Activated CD4-positive, CD25-positive, alpha-beta regulatory T cell (primary cell): Measurements from ENCODE around the gene CCNI.
"Not testable (repeated sequence)": the region's sequence is repeated elsewhere in the genome, so short reads cannot be mapped to it uniquely, and the experiment has no call there.

Experiments used
- DNase-seq, 4 experiments: peaks; one replicate each; lab custom pipeline; 2025; lab: John Stamatoyannopoulos, UW

Gene CCNI

GRCh38 chr4:77082886-77083608, 7.3 kb upstream of the CCNI start:
- DNase-seq: no peak

GRCh38 chr4:77080806-77081205, 5.0 kb upstream of the CCNI start:
- DNase-seq: not testable (repeated sequence)

GRCh38 chr4:77079281-77079680, 3.5 kb upstream of the CCNI start:
- DNase-seq: no peak

- DNase-seq: no peak
These were observed 2.6 kb upstream of the CCNI start for GRCh38 chr4:77078401-77078800.

GRCh38 chr4:77076889-77077635, 1.3 kb upstream of the CCNI start:
- no peak for DNase-seq

GRCh38 chr4:77074981-77075855, 571 bp downstream of the CCNI start:
- DNase-seq: peak; percentile 60 to 73 (median 65)

GRCh38 chr4:77074381-77074831, 1.4 kb downstream of the CCNI start:
- DNase-seq: no peak

- DNase-seq: no peak
These were observed 1.8 kb downstream of the CCNI start for GRCh38 chr4:77073981-77074380.

- DNase-seq: no peak
These were observed 2.5 kb downstream of the CCNI start for GRCh38 chr4:77073106-77073809.

GRCh38 chr4:77072195-77072753, 3.5 kb downstream of the CCNI start:
- DNase-seq: no peak

- DNase-seq: not testable (repeated sequence)
These were observed 6.3 kb downstream of the CCNI start for GRCh38 chr4:77069514-77069913.

- no peak for DNase-seq
These were observed 10.4 kb downstream of the CCNI start for GRCh38 chr4:77065382-77065781.

GRCh38 chr4:77062856-77063255, 12.9 kb downstream of the CCNI start:
- DNase-seq: no peak

- peak; percentile 16 to 58 (median 30) for DNase-seq
These were observed 23.4 kb downstream of the CCNI start for GRCh38 chr4:77052352-77052751.

GRCh38 chr4:77050962-77051361, 24.8 kb downstream of the CCNI start:
- no peak for DNase-seq

GRCh38 chr4:77047037-77047436, 28.8 kb downstream of the CCNI start:
- no peak for DNase-seq

GRCh38 chr4:77045490-77045889, 30.3 kb downstream of the CCNI start:
- no peak for DNase-seq

- no peak for DNase-seq
These were observed 31.2 kb downstream of the CCNI start for GRCh38 chr4:77044461-77045150.

- DNase-seq: no peak
These were observed 32.2 kb downstream of the CCNI start for GRCh38 chr4:77043507-77044136.
